ENCODE data around the gene R3HDM1.

- TF ChIP-seq CTCF (IDR thresholded peaks at IDR 0.05) (no peak), ZFX (IDR thresholded peaks at IDR 0.05; ENCODE audit: borderline replicate concordance) (no peak)
These were observed 131.9 kb downstream of the R3HDM1 start for GRCh38 chr2:135663148-135663700.
